ENCODE measurements around the gene UBE2V1. TPM values are rescaled to one million over a fixed set of nuclear protein-coding genes. Genes with fewer than 3 reads are reported as not detected.
A peak's percentile ranks its signal among the peaks of the same experiment; 100 is the strongest.

Gene UBE2V1
- total and polyA plus RNA-seq, 10 of the 15 experiments (the other 5 are each of a cell fraction or from before 2014, with no cell fraction given), result 51.8 to 219 (median 141) TPM

GRCh38 chr20:50129662-50130355, 16.9 kb upstream of the UBE2V1 start:
- Histone ChIP-seq H3K27me3 (replicated peaks in 1 of 2; ENCODE audit: control insufficient read depth in 2 of 2, insufficient read depth in 2 of 2, low read length in 1 of 2) (no peaks in the 10 kb centered on the region), H4K20me1 (ENCODE audit: control insufficient read depth, insufficient read depth) (no peaks in the 10 kb centered on the region), H3K4me2 (ENCODE audit: control insufficient read depth, insufficient read depth) (no peak overlapping the region), H3K9ac (ENCODE audit: control insufficient read depth, insufficient read depth, low read length) (no peak overlapping the region), H3K9me3 (replicated peaks; ENCODE audit: control insufficient read depth, insufficient read depth, low read length) (no peaks in the 10 kb centered on the region), H3K36me3 (ENCODE audit: control insufficient read depth in 2 of 2, insufficient read depth in 2 of 2, low read length in 1 of 2) (peaks cover 21 to 50% of the 10 kb centered on the region in 2 experiments), H3K4me3 (no peak overlapping the region), H3K27ac (ENCODE audit: control insufficient read depth, insufficient read depth) (no peak overlapping the region), H3K79me2 (ENCODE audit: control insufficient read depth, insufficient read depth, low read length) (no peaks in the 10 kb centered on the region), H3K4me1 (ENCODE audit: control insufficient read depth, insufficient read depth, low read length) (no peaks in the 10 kb centered on the region; the same call in 1 of the 2 replicates), H2AFZ (ENCODE audit: control insufficient read depth, low read depth, low read length) (no peak overlapping the region)
- no TSS peak for BruUV-seq (replicated peaks)
- ATAC-seq (peak; percentile 50), FAIRE-seq (no peak), DNase-seq (ENCODE audit: low read depth, low spot score) (no peak)
- ChIA-PET RAD21 (ENCODE audit: unreplicated experiment) (no interaction called here), SMC1A (ENCODE audit: uncharacterized antibody, unreplicated experiment) (no interaction called here), CTCF (no interaction called here), POLR2A (no interaction called here)
- in situ Hi-C loops (cut with MboI), result no loop called here
- intact Hi-C loops (cut with micrococcal nuclease; ENCODE audit: unreplicated experiment), result no loop called here
- TF ChIP-seq MYC (IDR thresholded peaks at IDR 0.05; ENCODE audit: insufficient read depth, insufficient read length, insufficient replicate concordance, low read length, severe bottlenecking), result no peak
- TF ChIP-seq BRCA1 (IDR thresholded peaks at IDR 0.05; ENCODE audit: low read depth, low read length), result no peak
- no peak for TF ChIP-seq TAF1 (IDR thresholded peaks at IDR 0.05; ENCODE audit: borderline replicate concordance, low read depth, low read length)
- TF ChIP-seq PKNOX1 (IDR thresholded peaks at IDR 0.05), result no peak
- TF ChIP-seq NFYB (IDR thresholded peaks at IDR 0.05; ENCODE audit: insufficient read depth, low read depth, low read length), result peak; percentile 55; the same call in 1 of the 2 replicates
- TF ChIP-seq FOXK2 (IDR thresholded peaks at IDR 0.05), result no peak
- peak; percentile 71 for TF ChIP-seq USF1 (IDR thresholded peaks at IDR 0.05; ENCODE audit: borderline replicate concordance, extremely low read length, insufficient read depth, low read depth, low read length)
- 85% methylated on average over 12 of the region's 13 CpGs for WGBS (ENCODE audit: insufficient coverage, insufficient replicate concordance, low lambda C conversion rate, missing lambda C conversion rate)

All from GM12878 (cell line).